ENCODE results near the gene SMOC2.

- no peak for TF ChIP-seq CTCF (IDR thresholded peaks at IDR 0.05)
- no peak for TF ChIP-seq HDAC2 (IDR thresholded peaks at IDR 0.05)
- TF ChIP-seq MAX (IDR thresholded peaks at IDR 0.05), result no peak
- no peak for TF ChIP-seq RAD21 (conservative IDR thresholded peaks at IDR 0.05 in 1 of 2, IDR thresholded peaks at IDR 0.05 in 1 of 2)
- TF ChIP-seq CHD4 (IDR thresholded peaks at IDR 0.05; ENCODE audit: borderline replicate concordance), result no peak
- TF ChIP-seq POLR2A (IDR thresholded peaks at IDR 0.05; ENCODE audit: low read length), result no peak
- no peak for TF ChIP-seq BHLHE40 (IDR thresholded peaks at IDR 0.05; ENCODE audit: low read depth, low read length)
- TF ChIP-seq REST (IDR thresholded peaks at IDR 0.05), result no peak
Measured at GRCh38 chr6:168670401-168670985, 229.5 kb downstream of the SMOC2 start.

Measured in A549 (cell line).